GM10266 (cell line): ENCODE results near the gene PTPRT.

Experiments used
- DNase-seq: peaks from one replicate; pipeline ENCODE4 v3.0.0; 2012; ENCODE audit errors: extremely low spot score
- CTCF ChIP-seq: IDR thresholded peaks from 2 replicates; pipeline ENCODE4 v1.5.1; 2012; ENCODE audit warnings: mild to moderate bottlenecking, low read depth; ENCODE audit not compliant: control insufficient read depth, insufficient read depth; ENCODE audit errors: missing control alignments

The PTPRT gene

DNA sequence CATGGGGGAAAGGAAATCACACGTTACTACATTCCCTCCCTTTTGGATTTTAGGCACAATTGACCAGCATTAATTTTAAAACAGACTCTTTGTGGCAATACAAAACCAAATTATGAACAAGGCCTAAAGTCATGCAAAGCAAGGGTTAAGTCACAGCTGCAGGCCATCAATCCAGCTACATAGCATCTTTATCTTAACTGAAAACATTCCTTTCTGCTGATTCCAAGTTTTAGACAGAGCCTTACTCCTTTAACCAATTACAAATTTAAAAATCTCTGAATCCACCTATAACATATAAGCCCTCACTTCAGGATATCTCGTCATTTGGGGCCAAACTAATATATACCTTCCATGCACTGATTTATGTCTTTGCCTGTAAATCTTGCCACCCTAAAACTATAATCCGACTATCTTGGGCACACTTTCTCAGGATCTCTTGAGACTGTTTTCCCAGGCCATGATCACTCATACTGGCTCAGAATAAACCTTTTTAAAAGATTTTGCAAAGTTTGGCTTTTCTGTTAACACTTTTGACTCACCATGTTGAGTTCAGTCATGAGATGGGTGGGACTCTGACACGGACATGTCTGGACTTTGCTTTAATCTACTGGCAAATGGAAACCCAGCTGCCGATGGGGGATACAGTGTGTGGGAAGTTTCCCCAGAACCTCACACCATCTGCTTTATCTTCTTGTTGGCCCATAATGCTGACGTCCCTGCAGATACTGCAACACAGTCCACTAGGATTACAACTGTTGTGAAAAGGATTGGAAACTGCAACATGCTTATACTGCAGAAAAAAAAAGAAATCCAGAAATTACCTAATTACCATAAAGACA is 757.0 kb downstream of the PTPRT start:
- no peak for DNase-seq
- TF ChIP-seq CTCF = no peak

- DNase-seq = no peak
- TF ChIP-seq CTCF = no peak
These were observed 759.1 kb downstream of the PTPRT start for GRCh38 chr20:42430598-42430997.

DNA sequence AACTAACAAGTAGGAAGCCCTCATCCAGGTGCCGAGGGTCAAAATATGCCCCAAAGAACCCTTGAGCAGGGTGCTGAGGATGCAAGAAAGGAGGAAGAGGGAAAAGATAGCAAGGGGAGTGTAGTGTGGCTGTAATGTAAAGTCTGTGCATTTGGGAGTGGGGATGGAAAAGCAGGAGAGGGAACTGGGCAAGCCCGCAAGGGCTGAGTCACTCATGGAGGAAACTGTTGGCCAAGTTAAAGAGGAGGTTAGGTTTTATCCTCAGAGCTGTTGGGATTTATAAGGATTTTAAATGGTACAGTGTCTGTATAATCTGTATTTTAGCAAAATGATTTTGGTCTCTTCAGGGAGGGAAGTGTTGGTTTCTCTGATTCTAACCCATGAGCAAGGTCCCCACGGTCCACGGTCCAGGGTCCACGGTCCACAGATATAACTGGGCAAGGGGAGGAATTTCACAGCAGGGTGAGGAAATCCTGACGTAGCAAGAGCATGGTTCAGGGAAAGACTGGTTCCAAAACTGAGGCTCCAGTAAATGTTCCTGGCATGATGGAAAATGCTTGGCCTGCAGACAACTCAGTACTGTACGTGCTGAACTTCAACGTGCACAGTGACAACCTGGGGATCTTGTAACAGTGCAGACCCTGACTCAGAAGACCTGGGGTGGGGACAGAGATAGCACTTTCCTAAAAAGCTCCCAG is 759.8 kb downstream of the PTPRT start:
- no peak for DNase-seq
- no peak for TF ChIP-seq CTCF

DNA sequence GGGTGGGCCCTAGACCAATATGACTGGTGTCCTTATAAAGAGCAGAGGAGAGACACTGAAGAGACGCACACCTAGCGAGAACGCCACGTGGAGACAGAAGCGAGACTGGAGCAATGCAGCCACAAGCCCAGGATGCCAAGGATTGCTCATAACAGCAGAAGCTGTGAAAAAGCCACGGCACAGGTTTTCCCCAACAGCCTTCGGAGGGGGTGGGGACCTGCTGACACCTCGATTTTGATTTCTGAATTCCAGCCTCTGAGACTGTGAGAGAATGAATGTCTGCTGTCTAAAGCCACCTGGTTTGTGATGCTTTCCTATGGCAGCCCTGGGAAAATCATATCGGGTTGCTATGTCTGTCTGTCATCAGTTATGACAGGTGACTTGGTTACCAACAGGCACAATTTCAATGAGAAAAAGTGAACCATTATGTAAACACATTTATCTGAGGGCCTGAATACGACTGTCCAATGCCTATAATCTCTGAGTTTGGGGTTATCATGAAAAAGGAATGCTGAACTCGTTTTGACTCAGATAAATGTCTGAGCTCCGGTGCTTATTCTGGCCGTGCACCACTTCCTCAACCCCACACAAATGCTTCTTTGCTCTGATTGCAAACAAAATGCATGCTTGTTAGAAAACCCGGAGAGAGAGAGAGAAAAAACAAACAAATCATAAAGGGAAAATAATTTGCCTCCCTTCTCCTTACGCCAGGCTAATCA is 769.7 kb downstream of the PTPRT start:
- no peak for DNase-seq
- TF ChIP-seq CTCF = no peak

DNA sequence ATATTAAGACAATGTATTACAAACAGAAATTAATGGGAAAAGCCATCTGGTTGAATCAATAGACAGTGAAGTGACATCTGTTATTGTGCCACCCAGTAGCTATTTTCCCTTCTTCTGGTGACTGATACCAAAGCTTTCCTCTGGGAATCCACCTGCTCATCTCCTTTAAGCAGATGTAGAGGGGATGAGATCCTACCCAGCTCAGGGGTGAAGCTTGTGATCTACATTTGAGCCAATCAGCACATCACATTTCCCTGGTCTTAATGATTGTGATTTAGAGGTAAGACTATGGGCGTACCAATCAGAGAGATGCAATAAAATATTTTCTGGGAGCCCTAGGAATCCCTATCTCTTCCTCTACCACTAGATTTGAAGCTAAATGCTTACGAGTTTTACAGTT is 782.9 kb downstream of the PTPRT start:
- DNase-seq = no peak
- no peak for TF ChIP-seq CTCF

DNA sequence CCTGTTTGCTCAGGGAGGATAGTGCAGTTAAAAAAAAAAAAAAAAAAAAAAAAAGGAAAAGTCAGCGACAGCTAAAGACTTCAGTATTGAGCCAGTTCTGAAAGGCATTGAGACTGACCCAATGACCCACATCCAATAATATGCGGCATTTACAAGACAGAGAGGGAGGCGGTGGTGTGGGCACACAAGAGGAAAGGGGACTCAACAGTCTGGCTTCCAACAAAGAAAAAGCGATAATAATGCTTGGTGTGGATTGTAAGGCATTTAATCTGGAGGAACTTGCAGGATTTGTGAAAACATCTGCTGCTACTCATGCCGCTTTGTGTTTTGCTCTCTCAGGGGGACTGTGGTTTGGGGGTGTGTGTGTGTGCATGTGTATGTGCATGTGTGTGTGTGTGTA is 787.3 kb downstream of the PTPRT start:
- TF ChIP-seq CTCF = no peak
- no peak for DNase-seq
